NCI-H1436 (cell line): ENCODE results near the gene PPP1R1C.
"Not testable (repeated sequence)": the region's sequence is repeated elsewhere in the genome, so short reads cannot be mapped to it uniquely, and the experiment has no call there.

Experiments
- DNase-seq: peaks from one replicate; lab custom pipeline; 2025; lab: John Stamatoyannopoulos, UW

PPP1R1C gene, protein sequence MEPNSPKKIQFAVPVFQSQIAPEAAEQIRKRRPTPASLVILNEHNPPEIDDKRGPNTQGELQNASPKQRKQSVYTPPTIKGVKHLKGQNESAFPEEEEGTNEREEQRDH

DNA sequence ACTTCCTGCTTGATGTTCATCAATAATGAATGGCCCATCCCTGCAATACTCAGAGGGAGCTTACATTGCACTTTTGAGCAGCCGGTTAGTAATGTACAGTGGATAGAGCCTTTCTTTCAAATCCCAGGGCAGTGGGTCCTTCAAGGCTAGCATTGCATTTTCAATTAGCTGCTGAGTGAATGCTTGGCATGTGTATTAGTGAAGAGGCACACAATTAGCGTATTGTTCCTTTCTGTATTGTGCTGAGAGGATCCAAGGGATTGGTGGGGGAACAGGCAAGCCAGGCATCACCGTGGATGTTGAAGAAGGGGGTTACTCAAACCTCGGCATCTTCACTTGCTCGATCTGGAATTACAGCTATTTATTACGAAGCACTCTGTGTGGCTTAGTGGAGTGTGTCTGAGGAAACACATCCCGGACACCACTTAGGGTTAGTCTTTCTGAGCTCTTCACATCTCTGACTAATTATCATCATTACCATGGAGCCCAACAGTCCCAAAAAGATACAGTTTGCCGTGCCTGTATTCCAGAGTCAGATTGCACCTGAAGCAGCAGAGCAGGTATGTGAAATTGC is at the start of gene PPP1R1C:
Gene PPP1R1C, plus strand, starts transcription at position 222 of the 574 bp plus-strand sequence. Its CDS starts 258 bp downstream, at position 480.
- DNase-seq, result peak; percentile 73

DNA sequence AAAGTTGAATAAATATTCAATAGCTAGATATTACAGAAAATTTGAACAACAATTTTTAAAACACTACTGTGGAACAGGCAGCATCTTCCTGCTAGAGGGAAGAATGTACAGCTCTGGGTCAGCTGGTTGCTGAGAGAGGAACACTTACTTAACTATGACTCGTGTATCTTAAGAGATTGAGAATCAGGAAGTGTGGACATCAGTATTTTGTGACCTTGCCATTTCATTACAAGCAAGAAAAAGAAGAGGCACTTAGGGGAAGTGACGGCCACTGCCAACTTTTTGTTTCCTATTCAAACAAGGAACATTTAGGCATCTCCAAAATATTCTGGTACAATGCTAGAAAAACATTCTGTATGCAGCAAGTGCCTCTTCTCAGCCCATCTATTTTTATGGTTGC is 48.2 kb upstream of the PPP1R1C start:
- DNase-seq, result no peak

DNA sequence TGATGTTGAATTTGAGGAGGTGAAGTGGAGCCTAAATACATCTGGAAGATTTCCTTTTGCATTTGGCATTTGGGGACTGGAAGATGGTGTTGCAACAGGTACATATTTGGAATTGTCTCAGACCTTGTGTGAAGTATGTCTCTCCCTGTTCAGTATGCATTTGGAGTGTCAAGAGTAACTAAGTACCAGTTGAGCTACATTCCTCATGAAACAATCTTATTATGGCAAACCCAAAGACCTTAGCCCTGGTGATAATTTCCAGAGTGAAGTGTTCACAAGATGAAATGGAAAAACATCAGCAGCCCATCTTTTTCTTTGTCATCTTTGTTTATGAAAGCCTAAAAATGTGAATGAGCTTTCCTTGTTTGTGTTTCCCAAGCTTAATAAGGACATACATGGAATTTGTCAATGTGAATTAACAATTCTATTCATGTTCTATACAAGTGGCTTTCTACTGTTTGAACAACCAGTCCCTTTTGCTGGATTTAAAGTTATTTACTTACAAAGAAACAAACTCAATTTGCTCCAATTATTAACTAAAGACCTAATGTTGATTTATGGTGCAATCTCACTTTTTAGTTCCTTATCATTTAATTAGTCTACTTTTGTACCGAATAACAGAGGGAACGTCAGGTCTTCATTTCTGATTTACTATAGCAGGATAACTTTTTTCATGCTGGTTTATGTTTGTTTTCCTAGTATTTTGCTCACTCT is 42.1 kb upstream of the PPP1R1C start:
- no peak for DNase-seq

DNA sequence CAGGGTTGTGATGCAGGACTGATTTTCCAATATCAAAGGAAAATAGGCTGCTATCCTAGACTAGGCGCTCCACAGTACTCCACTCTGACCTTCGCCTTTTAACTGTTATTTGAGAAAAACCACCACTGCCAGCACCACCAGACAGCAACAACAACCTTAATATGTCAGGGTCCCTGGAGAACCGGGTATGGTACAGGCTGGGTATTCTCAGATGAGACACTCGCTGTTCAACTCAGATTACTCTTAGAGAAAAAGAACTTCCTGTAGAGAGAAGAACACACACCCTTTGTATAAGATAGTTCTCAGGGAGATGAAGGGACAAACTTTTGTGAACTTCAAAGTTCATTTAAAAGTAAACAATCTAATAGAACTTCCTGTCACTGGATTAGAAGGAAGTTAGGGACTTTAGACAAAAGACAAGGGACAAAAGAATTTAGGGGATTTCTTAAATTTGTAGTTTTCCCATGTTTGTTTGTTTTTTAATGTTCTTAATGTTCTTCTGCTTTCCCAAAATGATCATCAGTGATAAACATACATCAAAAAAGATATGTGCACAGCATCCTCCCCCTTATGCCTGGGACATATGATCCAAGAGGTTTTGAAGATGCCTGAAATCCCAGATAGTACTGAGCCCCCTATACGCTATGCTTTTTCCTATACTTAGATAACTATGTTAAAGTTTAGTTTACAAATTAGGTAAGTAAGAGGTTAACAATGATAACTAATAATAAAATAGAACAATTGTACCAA is 41.3 kb upstream of the PPP1R1C start:
- no peak for DNase-seq

DNA sequence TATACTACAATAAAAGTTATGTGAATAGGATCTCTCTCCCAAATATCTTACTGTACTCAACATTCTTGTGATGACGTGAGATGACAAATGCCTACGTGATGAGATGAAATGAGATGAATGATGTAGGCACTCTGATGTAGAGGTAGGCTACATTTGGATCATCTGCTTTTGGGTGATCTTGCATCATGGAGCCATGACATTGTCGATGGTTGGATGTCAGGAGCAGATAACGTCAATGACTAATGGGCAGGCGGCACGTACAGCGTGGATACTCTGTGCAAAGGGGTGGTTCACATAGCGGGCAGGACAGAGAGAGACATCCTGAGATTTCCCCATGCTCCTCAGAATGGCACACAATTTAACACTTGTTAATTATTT is 40.8 kb upstream of the PPP1R1C start:
- no peak for DNase-seq

DNA sequence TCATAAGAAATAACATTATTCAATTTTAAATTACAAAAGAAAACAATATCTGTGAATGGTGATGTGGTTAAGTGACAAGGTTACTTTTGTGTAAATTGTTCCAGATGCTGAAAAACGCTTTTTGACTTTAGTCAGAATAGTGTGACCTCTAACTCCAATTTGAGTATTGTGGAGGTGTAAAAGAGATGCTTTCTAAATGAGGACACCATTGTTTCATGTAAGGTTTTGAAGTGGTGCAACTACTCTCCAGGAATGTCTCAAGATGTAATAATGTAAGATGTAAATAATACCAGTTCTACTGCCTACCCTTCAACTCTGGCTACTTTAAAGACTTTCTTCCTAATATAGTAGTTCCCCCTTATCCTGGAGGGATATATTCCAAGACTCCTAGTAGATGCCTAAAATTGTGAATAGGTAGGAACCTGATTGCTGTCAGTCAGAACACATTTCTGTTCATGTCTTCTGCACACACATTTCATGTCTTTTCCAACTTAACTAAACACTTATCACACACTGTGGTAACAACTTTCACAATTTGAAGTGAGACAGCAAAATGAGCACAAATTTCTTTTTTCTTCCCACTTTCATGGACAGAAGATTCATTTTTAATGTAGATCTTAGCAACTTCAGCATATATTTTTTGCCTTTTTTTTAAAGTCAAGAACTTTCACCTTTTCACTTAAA is 39.1 kb upstream of the PPP1R1C start:
- DNase-seq, result no peak

DNA sequence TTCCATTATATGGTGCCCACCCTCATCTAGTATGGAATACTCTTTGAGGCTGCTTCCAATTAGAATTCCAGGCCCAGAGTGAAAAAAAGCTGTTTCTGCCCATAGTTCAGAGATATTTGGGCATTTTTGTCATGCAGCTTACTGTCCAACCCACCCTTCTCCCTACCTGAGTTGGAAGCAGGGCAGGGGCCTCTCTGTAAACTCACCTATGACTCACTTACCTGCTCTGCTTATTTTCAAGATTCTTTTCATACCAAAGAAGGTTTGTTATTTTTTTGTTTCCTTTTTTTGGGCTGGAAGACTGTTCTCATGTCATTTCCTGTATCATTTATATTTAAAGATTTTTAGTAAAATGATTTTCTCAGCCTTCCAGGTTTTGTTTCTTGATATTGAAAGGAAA is 38.4 kb upstream of the PPP1R1C start:
- DNase-seq, result no peak

DNA sequence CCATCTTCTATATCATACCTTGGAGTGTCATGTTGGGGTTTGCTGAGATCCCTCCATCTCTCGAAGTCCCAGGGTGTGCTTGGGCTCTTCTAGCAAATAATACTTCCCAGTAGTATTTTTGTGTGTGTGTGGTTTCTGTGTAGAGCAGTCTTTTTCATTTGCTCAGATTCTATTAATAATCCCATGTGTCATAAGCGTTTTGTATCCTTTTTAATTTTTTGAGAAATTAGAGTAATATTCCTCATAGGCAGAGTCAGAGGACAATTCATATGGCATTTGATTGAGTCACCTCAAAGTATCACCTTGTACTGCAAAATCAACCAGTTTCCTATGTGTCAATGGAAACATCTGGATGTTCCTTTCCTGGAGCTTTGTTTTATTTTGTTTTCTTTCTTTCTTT is 37.4 kb upstream of the PPP1R1C start:
- no peak for DNase-seq

DNA sequence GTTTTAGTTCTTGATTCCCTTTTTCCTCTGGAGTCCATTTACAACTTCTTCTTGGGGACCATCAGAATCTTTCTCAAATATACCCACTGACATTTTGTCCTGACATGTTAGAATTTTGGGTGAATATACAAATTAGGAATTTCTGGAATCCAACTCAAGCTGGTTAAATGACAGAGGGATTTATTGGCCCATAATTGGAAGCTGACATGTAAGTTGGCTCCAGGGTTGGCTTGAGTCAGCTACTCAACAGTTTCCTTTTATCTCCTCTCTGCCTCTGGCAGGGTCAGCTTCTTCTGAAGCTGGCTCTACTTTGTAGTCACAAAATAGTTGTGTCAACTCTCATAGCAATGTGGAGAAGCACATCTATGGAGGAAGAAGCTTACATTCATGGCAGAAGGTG is 36.6 kb upstream of the PPP1R1C start:
- DNase-seq, result no peak

DNA sequence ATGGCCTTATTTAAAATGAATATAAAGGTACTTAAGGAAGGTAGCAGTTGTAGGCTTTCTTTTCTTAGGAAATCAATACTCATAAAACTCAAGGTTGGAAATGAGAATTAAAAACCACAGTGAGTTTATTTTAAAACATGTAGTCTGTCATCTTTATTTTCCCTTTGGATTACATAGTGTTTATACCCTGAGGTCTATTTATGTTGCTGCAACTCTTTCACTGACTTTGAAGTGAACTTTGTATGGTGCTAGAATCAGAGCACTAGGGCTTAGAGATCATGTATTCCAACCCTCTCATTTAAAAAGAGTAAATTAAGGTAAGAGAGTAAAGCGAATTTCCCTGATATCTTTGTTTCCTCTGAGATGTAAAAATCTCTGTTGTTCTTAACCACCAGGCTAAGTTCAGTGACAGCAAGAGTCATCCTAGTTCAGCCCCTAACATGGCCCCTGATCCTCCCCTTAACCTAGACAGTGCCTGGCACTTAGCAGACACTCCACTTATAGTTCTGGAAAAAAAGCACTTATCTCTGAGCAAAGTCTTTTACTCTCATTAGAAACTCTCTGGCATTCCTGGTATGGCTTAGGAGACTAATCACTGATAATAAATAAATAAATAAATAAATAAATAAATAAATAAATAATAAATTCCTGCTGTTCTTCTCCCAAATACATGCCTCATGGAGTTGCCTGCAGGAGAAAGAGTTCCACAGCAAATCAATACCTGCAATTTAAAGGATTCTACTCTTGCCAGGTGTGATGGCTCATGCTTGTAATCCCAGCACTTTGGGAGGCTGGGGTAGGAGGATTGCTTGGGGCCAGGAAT is 33.0 kb upstream of the PPP1R1C start:
- no peak for DNase-seq

DNA sequence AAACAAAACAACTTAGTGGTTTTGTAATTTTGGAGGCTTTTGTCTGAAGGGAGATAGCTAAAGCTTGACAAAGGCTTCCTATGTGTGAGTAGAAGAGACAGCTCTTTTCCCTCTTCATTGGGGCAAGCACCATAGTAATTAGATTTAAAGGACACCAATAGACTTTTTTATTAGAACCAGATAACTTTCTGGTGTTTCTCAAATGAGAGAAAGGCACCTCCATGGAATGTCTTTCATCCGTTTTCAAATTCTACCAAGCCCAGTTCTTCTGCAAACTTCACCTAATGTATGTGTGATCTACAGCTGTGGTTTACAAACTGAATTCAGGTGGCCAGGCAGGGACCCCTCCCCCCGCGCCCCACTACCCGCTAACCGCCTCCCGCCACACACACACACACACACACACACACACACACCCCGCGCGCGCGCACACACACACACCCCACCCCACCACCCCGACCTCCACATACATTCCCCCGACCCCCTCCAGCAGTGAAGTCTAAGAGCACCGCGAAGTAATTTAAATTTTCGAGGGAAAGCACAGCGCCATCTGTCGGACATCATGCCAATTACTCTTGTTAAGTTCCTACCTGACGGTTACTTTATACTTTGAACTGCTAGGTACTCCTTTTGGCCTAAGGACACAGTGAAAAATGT is 31.6 kb upstream of the PPP1R1C start:
- DNase-seq, result no peak

DNA sequence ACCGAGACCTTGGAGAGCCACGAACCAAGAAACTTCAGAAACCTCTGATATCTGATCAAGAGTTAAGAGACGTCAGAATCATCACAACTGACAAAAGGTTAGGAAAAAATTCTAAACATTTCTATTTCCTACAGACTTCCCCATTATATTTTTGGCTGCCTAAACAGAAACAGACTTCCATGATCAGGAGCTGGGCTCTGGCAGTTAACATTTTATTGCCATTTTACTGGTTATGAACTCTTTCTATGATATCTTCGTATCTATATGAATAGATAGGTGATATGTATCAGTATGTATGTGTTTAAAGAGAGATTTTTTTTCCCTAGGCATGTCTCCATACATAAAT is 31.1 kb upstream of the PPP1R1C start:
- DNase-seq, result no peak

DNA sequence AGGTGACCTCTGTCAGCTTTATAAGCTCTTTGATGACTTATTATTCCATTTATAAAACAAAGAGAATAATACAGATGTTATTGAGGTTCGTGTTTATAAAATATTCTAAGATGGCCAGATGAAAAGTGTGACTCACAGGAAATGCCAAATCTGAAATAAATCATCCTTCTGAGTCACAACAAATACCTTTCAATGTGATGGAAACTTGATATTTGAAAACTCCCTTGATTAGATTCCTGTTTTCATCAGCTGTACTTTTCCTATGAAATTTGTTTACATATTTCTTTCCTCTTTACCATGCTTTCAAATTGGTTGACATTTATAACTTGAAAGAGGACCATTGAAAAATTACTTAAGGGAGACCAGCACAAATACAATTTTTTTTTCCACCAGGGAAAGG is 30.6 kb upstream of the PPP1R1C start:
- DNase-seq, result no peak

DNA sequence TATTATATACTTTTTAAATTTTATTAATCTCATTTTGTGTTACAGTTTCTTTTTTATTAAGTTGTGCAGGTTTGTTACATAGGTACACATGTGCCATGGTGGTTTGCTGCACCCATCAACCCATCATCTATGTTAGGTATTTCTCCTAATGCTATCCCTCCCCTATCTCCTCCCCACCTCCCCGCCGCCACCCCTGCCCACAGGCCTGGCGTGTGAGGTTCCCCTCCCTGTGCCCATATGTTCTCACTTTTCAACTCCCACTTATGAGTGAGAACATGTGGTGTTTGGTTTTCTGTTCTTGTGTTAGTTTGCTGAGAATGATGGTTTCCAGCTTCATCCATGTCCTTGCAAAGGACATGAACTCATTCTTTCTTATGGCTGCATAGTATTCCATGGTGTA is 29.8 kb upstream of the PPP1R1C start:
- DNase-seq, result not testable (repeated sequence)

DNA sequence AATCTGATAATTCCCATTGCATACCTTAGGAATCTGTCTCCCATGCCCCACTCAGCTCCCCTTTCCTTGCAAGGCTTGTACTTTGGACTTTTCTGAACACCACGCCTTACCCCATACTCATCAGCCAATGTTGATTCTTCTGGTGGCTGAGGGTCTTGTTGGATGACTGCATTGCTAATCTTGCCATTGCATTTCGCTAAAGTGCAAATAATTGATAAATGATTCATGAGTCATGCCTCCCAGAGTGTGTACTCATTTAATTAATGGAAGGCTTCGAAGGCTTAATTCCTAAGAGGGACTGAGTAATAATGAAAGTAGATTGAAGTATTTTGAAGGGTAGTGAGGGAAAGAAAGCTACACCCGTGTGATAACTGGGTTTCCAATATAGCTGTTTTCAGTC is 28.0 kb upstream of the PPP1R1C start:
- no peak for DNase-seq

DNA sequence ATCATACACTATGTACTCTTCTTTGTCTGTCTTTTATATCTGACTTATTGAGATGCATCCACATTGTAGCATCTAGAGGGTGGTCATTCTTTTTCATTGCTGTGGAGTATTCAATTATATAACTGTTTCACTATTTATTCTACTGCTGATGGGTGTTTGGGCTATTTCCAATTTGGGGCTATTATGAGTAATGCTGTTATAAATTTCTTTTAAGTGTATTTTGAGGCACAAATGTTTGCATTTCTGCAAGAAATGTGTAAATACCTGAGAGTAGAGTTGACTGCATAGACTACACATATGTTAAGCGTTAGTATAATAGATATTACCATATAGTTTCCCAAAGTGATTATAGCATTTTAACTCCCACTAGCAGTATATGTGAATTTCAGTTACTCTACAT is 26.9 kb upstream of the PPP1R1C start:
- DNase-seq, result no peak

DNA sequence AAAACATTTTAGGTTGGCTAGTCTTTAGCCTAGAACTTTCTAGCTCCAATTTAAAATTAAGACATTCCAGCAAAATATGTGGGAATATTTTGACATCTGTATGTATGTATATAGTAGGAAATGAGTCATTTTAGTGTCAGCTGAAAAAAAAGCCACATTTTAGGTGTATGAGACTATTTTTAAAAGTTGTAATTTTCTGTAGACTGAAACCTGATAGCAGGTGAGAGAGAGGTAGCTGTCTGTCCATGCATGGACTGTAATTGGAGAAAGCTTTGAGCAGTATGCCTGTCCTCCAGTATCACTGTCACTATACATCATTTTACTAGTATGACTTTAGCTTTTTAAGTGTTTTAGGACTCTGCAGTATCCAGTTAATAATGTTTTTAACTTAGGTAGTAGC is 26.1 kb upstream of the PPP1R1C start:
- no peak for DNase-seq

DNA sequence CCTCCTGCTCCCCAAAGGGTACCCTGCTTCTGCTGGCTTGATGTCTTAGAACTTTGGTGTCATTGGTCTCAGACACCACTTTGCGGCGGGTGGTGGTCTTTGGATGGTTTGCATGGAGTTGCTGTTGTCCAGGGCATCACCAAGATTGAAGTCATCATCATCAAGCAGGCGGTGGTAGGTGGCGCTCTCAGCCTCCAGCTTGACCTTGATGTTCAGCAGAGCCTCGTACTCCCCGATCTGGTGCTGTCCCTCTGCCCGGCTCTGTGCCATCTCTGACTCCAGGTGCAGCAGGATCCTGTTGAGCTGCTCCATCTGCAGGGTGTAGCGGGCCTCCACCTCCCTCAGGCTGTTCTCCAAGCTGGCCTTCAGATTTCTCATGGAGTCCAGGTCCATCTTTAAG is 24.5 kb upstream of the PPP1R1C start:
- DNase-seq, result not testable (repeated sequence)

DNA sequence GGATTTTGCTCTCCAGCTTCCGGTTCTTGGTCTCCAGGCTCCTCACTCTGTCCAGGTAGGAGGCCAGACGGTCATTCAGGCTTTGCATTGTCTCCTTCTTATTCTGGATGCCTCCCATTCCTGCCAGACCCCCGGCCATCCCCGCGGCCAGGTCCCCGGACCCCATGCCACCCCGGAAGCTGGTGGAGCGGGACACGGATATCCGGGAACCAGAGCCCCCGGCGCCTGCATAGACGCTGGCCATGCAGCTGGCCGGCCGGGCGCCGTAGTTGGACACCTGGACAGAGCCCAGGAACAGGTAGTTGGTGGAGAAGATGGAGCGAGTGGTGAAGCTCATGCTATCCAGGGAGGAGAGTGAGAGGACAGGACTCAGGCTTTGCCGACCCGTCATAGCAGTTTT is 23.5 kb upstream of the PPP1R1C start:
- no peak for DNase-seq

DNA sequence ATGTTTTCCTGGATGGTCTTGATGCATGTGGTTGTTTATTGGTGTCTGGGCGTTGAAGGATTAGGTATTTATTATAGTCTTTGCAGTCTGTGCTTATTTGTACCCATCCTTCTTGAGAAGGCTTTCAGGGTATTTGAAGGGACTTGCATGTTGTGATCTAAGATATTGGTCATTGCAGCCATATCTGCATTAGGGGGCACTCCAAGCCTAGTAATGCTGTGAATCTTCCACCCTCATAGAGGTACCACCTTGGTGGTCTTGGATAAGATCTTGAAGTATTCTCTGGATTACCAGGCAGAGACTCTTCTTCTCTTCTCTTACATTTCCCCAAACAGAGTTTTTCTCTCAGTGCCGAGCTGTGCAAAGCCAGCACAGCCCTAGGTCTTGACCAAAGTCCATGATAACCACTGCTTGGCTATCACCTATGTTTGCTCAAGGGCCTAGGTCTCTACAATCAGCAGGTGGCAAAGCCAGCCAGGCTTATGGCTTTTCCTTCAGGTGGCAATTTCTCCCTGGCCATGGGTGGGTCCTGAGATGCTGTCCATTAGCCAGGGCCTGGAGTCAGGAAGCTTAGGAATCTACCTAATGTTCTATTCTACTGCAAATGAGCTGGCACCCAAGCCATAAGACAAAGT is 15.4 kb upstream of the PPP1R1C start:
- no peak for DNase-seq

DNA sequence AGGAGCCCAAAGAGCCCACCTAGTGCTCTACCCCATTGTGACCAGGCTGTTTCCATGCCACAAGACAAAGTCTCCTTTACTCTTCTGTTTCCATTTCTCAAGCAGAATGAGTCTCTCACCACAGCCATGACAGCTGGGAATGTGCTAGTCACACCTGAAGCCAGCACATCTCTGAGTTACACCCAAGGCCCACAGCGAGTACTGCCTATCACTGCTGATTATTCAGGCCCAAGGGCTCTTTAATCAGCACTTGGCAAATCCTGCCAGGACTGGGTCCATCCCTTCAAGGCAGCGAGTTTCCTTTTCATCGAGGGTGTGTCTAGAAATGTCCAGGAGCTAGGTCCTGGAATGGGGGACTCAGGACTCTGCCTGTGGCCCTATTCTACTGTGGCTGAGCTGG is 14.6 kb upstream of the PPP1R1C start:
- no peak for DNase-seq
